Central memory CD8-positive, alpha-beta T cell (primary cell): ENCODE data around the gene IQCK.

Source experiments
- ATAC-seq: fragments of 150-1000 bp; cut with Tn5 transposase; replicated peaks from 2 replicates; pipeline ENCODE4 v1.10.0; 2022; ENCODE audit warnings: mild to moderate bottlenecking, moderate FRiP score, moderate number of reproducible peaks; ENCODE audit not compliant: poor library complexity, severe bottlenecking; ENCODE audit errors: extremely low read depth
- DNase-seq, 2 donors: peaks; one replicate each; pipeline ENCODE4 v3.0.0; 2021; ENCODE audit warnings: low spot score in 2 of 2
- H3K27ac Mint-ChIP-seq: one replicate; pipeline ENCODE4 v1.8.0; 2022; ENCODE audit warnings: low read depth, mild to moderate bottlenecking, moderate library complexity, mixed read lengths
- H3K27me3 Mint-ChIP-seq: one replicate; pipeline ENCODE4 v1.8.0; 2022; ENCODE audit warnings: mixed read lengths
- H3K36me3 Mint-ChIP-seq: one replicate; pipeline ENCODE4 v1.8.0; 2022; ENCODE audit warnings: mild to moderate bottlenecking, moderate library complexity, mixed read lengths; ENCODE audit not compliant: insufficient read depth
- H3K4me1 Mint-ChIP-seq: one replicate; pipeline ENCODE4 v1.8.0; 2022; ENCODE audit warnings: mixed read lengths
- H3K4me3 Mint-ChIP-seq: one replicate; pipeline ENCODE4 v1.8.0; 2022; ENCODE audit warnings: mild to moderate bottlenecking, moderate library complexity, mixed read lengths
- H3K9me3 Mint-ChIP-seq: one replicate; pipeline ENCODE4 v1.8.0; 2022; ENCODE audit warnings: mixed read lengths

IQCK gene

GRCh38 chr16:19743816-19744159, 25.7 kb downstream of the IQCK start:
- H3K4me1 Mint-ChIP-seq, result no peaks in the 10 kb centered on the region
- no peaks in the 10 kb centered on the region for H3K27me3 Mint-ChIP-seq
- DNase-seq, result no peak
- H3K4me3 Mint-ChIP-seq, result no peak overlapping the region
- no peaks in the 10 kb centered on the region for H3K36me3 Mint-ChIP-seq
- no peaks in the 10 kb centered on the region for H3K9me3 Mint-ChIP-seq
- no peak for ATAC-seq
- H3K27ac Mint-ChIP-seq, result no peak overlapping the region

- H3K9me3 Mint-ChIP-seq, result no peaks in the 10 kb centered on the region
- no peaks in the 10 kb centered on the region for H3K4me1 Mint-ChIP-seq
- H3K27ac Mint-ChIP-seq, result no peak overlapping the region
- no peaks in the 10 kb centered on the region for H3K27me3 Mint-ChIP-seq
- no peak overlapping the region for H3K4me3 Mint-ChIP-seq
- DNase-seq (no peak), ATAC-seq (no peak)
- H3K36me3 Mint-ChIP-seq, result no peaks in the 10 kb centered on the region
Observed at GRCh38 chr16:19744670-19745069, 26.6 kb downstream of the IQCK start.

GRCh38 chr16:19745286-19746010, 27.4 kb downstream of the IQCK start:
- Mint-ChIP-seq H3K36me3 (no peaks in the 10 kb centered on the region), H3K9me3 (no peaks in the 10 kb centered on the region), H3K27ac (no peak overlapping the region), H3K4me1 (no peaks in the 10 kb centered on the region), H3K4me3 (no peak overlapping the region), H3K27me3 (no peaks in the 10 kb centered on the region)
- ATAC-seq, result no peak
- no peak for DNase-seq

- ATAC-seq (no peak), DNase-seq (no peak)
- H3K4me3 Mint-ChIP-seq, result no peak overlapping the region
- H3K4me1 Mint-ChIP-seq, result no peaks in the 10 kb centered on the region
- H3K9me3 Mint-ChIP-seq, result no peaks in the 10 kb centered on the region
- no peak overlapping the region for H3K27ac Mint-ChIP-seq
- no peaks in the 10 kb centered on the region for H3K36me3 Mint-ChIP-seq
- no peaks in the 10 kb centered on the region for H3K27me3 Mint-ChIP-seq
Observed at GRCh38 chr16:19746561-19746960, 28.5 kb downstream of the IQCK start.

GRCh38 chr16:19748389-19749168, 30.5 kb downstream of the IQCK start:
- H3K4me1 Mint-ChIP-seq, result no peaks in the 10 kb centered on the region

GRCh38 chr16:19749571-19750080, 31.6 kb downstream of the IQCK start:
- no peak overlapping the region for H3K4me3 Mint-ChIP-seq
- no peaks in the 10 kb centered on the region for H3K4me1 Mint-ChIP-seq
- no peaks in the 10 kb centered on the region for H3K9me3 Mint-ChIP-seq
- no peak overlapping the region for H3K27ac Mint-ChIP-seq
- no peaks in the 10 kb centered on the region for H3K36me3 Mint-ChIP-seq
- no peaks in the 10 kb centered on the region for H3K27me3 Mint-ChIP-seq
- no peak for DNase-seq
- no peak for ATAC-seq

More at GRCh38 chr16:19748389-19749168, 30.5 kb downstream of the IQCK start:
- Mint-ChIP-seq H3K27me3 (no peaks in the 10 kb centered on the region), H3K4me3 (no peak overlapping the region), H3K27ac (no peak overlapping the region), H3K36me3 (no peaks in the 10 kb centered on the region), H3K9me3 (no peaks in the 10 kb centered on the region)
- DNase-seq (no peak), ATAC-seq (no peak)

- ATAC-seq (no peak), DNase-seq (no peak)
- no peaks in the 10 kb centered on the region for H3K9me3 Mint-ChIP-seq
Observed at GRCh38 chr16:19751478-19752385, 33.7 kb downstream of the IQCK start.

GRCh38 chr16:19753815-19754643, 36.0 kb downstream of the IQCK start:
- Mint-ChIP-seq H3K27me3 (no peaks in the 10 kb centered on the region), H3K4me1 (no peaks in the 10 kb centered on the region), H3K4me3 (no peak overlapping the region), H3K9me3 (no peaks in the 10 kb centered on the region), H3K36me3 (peaks cover 1% of the 10 kb centered on the region), H3K27ac (no peak overlapping the region)
- ATAC-seq, result no peak
- DNase-seq, result no peak

More at GRCh38 chr16:19751478-19752385, 33.7 kb downstream of the IQCK start:
- Mint-ChIP-seq H3K4me1 (no peaks in the 10 kb centered on the region), H3K4me3 (no peak overlapping the region), H3K36me3 (no peaks in the 10 kb centered on the region), H3K27ac (no peak overlapping the region), H3K27me3 (no peaks in the 10 kb centered on the region)

GRCh38 chr16:19754644-19755036, 36.6 kb downstream of the IQCK start:
- Mint-ChIP-seq H3K9me3 (no peaks in the 10 kb centered on the region), H3K4me1 (no peaks in the 10 kb centered on the region), H3K27ac (no peak overlapping the region), H3K27me3 (no peaks in the 10 kb centered on the region), H3K4me3 (no peak overlapping the region), H3K36me3 (peaks cover 1% of the 10 kb centered on the region)
- ATAC-seq, result no peak
- DNase-seq, result no peak

- ATAC-seq (no peak), DNase-seq (no peak)
- no peaks in the 10 kb centered on the region for H3K9me3 Mint-ChIP-seq
- H3K27ac Mint-ChIP-seq, result no peak overlapping the region
- no peaks in the 10 kb centered on the region for H3K27me3 Mint-ChIP-seq
- H3K4me3 Mint-ChIP-seq, result no peak overlapping the region
- no peaks in the 10 kb centered on the region for H3K4me1 Mint-ChIP-seq
- H3K36me3 Mint-ChIP-seq, result peaks cover 1% of the 10 kb centered on the region
Observed at GRCh38 chr16:19755268-19755667, 37.2 kb downstream of the IQCK start.

GRCh38 chr16:19757026-19757425, 39.0 kb downstream of the IQCK start:
- Mint-ChIP-seq H3K4me3 (no peak overlapping the region), H3K27ac (no peak overlapping the region), H3K4me1 (no peaks in the 10 kb centered on the region), H3K36me3 (peaks cover 1% of the 10 kb centered on the region), H3K9me3 (no peaks in the 10 kb centered on the region), H3K27me3 (no peaks in the 10 kb centered on the region)
- no peak for ATAC-seq
- DNase-seq, result no peak
